Astrocyte of the spinal cord (primary cell): ENCODE results near the gene THAP8.

Experiments used
- DNase-seq: peaks from one replicate; pipeline ENCODE4 v3.0.0; 2011; ENCODE audit warnings: low read depth, low spot score
- H3K4me3 ChIP-seq: 2 replicates; pipeline ENCODE4 v1.5.1; 2011; ENCODE audit warnings: low read depth, mild to moderate bottlenecking, low read length, moderate library complexity
- CTCF ChIP-seq: IDR thresholded peaks from 2 replicates; pipeline ENCODE4 v1.5.1; 2012; ENCODE audit warnings: low read depth, mild to moderate bottlenecking, low read length, inconsistent platforms
- in situ Hi-C: cut with HindIII; loops from 2 replicates; pipeline ENCODE4 v1.10.0; 2017; ENCODE audit warnings: low sequenced_read_pairs

Gene THAP8

DNA sequence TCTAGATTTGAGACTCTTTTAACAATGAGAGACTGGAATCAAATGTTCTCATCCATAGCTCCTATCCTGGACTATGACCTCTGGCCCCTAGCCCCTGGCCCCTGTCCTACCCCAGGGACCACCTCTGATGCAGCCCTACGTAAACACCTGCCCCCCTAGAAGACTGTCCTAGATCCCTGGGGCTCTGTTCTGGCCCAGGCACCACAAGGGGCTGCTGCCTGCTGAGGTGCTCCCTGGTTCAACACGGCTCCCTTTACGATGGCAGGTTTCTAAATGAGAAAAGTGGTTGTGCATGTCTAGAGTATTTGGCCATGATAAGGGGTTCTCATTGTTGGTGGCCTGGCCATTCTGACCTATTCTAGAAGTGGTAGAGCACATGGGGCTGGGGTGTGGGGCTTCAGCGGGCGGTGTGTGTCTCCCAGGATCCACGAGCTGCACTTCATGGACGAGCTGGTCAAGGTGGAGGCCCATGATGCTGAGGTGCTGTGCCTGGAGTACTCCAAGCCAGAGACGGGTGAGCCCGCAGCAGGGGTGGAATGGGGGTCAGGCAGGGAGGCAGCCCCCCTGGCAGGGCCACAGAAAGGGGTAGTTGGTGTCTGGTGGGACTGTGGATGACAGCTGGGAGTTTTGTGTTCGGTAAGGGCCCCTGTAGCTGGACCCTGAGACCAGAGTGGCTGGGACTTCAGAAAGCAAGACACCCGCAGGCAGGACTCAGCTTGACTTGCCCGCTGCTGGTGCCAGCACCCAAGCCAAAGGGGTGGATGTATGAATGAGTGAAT lies 30.3 kb upstream of the THAP8 start:
- no peak overlapping the region for H3K4me3 ChIP-seq
- no peak for DNase-seq
- in situ Hi-C loops, result no loop called here
- no peak for TF ChIP-seq CTCF

DNA sequence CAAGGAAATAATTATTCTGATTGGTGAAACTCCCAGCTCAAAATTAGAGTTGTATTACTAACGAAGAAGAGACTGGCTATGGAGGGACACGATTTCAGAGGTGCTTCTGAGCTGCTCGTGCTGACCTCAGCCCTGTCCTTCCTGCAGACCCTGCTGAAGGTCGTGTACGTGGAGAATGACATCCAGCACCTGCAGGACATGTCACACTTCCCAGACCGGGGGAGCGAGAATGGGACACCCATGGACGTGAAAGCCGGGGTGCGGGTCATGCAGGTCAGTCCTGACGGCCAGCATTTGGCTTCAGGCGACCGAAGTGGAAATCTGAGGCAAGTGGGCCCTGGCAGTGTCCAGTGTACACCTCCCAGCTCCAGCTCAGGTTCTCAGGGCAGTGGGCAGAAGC lies 28.8 kb upstream of the THAP8 start:
- in situ Hi-C loops, result no loop called here
- TF ChIP-seq CTCF, result no peak
- DNase-seq, result no peak
- no peak overlapping the region for H3K4me3 ChIP-seq

DNA sequence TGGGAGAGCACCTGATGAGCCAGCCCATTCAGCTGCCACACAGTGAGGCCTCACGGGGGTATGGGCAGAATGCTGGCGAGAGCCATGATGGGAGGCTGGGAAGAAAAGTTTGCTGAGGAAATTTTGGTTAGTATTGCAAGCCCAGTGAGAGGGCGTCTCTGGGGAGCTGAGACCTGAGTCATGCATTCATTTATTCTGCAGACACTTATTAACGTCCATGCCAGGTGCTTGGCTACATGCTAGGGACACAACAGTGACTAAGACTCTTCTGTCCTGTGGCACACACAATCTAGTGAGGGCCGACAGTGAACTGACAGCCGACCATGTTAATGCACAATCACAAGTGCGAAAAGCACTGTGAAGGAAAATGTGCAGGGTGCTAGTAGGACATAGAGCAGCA lies 27.8 kb upstream of the THAP8 start:
- H3K4me3 ChIP-seq, result no peak overlapping the region
- no peak for DNase-seq
- in situ Hi-C loops, result no loop called here
- no peak for TF ChIP-seq CTCF

- in situ Hi-C loops, result no loop called here
- no peak for TF ChIP-seq CTCF
- H3K4me3 ChIP-seq, result no peak overlapping the region
- DNase-seq, result no peak
Measured at GRCh38 chr19:36081385-36081784, 27.3 kb upstream of the THAP8 start.

GRCh38 chr19:36079389-36079945 lies 25.4 kb upstream of the THAP8 start:
- no peak for DNase-seq
- H3K4me3 ChIP-seq, result no peak overlapping the region
- no peak for TF ChIP-seq CTCF
- in situ Hi-C loops, result no loop called here

GRCh38 chr19:36073121-36073876 lies 19.2 kb upstream of the THAP8 start:
- H3K4me3 ChIP-seq, result no peak overlapping the region
- no peak for DNase-seq
- in situ Hi-C loops, result no loop called here
- no peak for TF ChIP-seq CTCF
